Stimulated activated CD4-positive, alpha-beta T cell treated with anti-CD3 and anti-CD28 coated beads, Interleukin-1b, Interleukin-23, amount 100 ng/mL, for 4 hours (primary cell): ENCODE measurements around the gene RNLS.
"Not testable (repeated sequence)": the region's sequence is repeated elsewhere in the genome, so short reads cannot be mapped to it uniquely, and the experiment has no call there.

Experiments
- DNase-seq, 2 donors: peaks; one replicate each; pipeline ENCODE4 v3.0.0-alpha.2; 2020; ENCODE audit warnings: low read depth in 2 of 2

Gene RNLS

DNA sequence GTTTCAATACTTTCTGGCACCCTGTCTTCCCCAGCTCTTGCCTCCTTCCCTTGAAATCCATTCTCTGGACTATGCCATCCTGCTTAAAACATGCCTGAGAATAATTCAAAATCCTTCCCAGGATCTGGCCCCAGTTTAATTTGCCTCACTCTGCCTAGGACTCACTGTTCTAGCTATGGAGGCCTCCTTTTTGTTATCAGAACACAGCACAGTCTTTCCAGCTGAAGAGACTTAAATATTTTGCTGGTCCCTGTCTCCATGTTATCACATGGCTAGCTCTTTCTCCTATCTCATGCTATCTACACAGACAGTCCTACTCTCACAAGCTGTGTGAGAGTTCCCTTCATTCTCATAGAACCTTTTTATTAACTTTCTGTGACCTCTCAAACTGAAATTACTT lies 194.8 kb downstream of the RNLS start:
- no peak for DNase-seq

DNA sequence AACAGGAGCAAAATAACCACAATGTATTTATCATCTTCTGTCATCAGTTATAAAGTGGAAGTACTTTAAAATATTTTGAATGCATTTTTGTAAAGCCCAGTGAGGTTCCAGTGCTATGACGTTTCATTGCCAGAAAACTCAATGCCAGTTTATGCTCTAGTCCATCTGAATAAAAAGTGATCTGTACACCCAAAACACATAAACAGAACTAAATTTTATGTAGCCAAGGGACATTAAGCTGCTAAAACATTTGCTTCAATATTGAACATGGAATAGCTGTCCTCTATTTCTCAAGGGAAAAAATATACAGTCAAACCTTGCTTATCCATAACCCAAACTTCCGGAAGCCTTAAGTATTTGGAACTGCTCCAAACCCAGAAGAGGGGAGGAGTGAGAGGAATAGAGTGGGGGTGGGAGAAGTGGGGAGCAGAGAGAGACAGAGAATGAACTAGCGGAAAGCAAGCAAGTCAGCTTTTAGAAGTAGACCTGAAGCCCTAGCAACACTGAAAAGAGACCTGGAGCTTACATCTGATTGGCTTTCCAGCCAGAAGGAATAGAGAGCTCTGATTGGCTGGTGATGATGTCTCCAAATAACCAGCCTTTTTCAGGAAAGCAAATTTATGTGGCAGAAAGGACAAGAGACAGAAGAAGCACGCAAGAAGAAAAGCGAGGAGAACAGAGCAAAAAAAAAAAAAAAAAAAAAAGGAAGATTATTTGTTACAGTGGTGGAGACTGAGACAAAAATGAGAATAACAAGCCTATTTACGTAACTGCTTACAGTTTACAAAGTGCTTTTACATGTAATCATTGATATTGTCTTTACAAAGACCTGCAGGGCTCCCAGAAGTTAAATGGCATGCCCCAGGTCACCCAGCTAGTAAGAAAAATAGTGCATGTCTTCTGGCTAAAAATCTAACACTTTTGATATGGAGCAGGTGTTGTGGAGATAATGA lies 196.0 kb downstream of the RNLS start:
- no peak for DNase-seq

DNA sequence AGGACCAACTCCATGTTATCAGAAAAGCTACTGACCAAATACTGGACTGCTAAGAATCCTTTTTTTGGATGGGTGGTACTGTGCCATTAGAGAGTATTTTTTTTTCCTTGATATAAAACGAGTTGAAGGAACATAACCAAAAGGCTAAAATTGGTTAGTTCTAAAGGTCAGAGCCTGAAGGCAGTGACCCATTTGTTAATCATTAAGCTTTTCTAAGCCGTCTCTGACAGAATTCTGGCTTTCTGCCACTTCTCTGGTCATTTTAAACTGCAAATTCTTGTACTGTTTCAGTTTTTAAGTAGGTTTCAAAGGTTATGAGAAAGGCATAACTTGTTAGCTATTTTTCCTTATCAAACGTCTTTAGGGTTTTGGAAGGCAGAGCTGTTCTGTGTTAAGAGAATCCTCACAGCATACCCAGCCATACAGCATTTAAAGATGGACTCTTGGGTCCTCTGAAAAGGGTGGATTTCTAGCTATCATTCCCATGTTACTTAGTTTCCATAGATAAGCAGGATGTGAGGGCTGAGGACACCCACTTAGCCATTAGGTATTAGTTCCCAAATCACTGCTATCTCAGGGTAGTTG lies 196.8 kb downstream of the RNLS start:
- DNase-seq = no peak

DNA sequence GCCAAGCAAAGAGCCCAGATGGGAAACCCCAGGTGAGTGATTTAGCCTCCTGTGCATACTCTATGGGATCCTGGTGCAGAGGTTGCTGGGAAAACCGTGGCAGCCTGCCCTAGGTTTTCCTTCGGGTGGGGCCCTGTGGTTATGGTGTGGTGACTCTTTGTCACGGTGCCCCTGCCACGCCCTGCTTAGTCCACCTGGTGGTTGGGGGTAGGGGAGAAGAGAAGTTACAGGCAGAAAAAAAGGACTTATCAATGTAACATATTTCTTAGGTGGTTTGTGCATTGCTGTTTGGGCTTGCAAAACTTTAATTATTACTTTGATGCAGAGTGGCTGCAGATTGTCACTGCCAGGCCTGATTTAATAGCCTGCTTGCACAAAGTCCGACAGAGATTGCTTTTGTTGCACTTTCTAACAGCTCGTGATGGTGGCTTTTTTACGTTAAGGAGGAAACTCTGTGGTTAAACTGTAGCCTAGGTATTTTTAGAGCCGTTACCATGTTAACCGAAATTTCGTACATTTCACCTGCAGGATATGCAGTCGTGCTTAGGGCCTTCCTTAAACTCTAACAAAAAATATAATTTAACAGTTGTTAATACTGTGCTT lies 197.4 kb downstream of the RNLS start:
- DNase-seq = peak in 1 of 2 donors; percentile 4

DNA sequence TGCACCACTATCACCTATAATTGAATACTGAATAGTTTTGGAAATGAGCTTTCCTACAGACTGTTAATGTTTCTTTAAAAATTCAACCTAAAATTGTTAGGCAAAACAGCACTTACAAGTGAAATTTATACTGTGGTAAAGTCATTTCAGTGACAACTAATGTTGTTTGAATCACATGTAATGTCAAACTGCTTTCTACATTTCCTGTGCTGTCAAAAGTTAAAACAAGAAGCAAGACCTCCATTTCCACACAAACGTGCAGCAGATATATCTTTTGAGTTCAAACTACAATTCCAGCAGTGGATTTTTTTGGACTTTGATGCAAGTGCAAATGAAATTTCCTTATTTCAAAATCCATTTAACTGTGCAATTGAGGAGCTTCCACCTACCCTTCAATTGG lies 199.8 kb downstream of the RNLS start:
- DNase-seq = no peak

DNA sequence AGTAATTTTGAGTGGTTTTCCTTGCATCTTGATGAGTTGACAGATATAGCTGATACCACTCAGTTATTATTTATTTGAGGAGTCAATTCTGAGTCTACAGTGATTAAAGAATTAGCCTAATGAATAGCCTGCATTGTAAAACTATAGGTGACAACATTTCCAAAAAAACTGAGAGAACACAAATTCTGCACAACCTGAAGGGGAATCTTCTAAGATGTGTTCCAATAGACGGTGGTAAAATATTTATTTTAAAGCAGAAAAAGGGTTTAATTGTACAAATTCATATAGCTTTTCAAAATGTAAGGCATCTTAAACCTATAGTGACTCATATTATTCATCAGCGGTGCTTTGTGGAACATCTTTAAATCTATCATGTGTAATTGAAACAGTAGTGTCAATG lies 200.4 kb downstream of the RNLS start:
- DNase-seq = no peak

DNA sequence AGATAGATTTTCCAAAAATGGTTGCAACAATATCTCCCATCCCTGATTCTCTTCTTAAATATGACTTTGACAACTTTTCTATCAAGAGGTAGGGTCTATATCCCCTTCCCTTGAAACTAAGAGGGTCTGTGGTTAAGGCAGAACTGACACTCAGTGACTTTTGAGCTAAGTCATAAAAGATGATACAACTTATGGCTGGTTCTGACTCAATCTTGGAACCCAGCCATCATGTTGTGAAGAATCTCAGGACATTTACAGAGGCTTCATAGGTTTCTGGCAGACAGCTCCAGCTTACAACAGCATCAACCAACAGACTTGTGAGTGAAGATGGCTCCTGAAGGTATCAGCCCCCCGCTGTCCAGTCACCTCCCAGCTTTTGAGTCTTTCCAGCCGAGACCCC lies 203.5 kb downstream of the RNLS start:
- DNase-seq = no peak

DNA sequence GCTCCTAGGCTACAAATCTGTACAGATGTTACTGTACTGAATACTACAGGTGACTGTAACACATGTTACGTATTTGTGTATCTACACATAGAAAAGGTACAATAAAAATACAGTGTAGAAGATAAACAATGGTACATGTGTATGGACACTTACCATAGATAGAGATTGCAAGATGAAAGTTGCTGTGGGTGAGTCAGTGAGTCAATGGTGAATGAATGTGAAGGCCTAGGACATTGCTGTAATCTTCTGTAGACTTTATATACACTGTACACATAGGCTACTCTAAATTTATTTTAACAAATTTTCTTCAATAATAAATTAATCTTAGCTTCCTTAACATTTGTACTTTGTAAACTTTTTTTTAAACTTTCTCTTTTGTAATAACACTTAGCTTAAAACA lies 205.6 kb downstream of the RNLS start:
- no peak for DNase-seq

DNA sequence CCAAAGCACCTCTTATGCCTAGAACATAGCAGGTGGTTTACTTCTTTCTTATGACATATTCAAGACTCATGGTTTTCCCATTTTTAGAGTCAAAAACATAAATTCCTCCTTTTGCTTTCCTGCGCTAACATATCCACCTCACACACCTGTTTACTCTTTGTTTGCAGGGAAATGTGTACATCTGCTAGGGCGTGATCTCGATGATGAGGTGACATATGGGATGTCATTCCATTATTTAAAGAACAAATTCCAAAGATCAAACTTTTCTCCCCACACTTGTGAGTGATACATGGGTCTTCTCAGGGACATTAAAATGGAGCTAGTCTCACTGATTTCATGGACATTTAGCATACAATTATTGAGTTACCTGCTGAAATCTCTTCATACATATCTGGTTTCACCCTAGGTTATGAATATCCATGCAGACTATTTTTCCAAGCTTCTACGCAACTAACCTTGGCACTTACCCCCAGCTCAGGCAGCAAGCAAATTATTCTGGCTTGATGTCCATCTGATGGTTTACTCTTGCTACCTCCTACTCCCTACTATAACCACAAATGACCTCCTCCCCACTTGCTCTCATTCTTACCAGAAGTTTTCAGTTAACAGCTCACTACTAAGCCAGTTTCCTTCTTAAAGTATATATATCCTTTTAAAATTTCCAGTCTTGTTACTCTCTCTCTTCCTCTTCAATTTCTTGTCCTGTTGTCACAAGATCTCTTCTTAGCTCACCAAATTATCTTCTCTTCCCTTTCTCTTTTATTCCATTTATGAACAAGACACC lies 208.5 kb downstream of the RNLS start:
- DNase-seq = no peak

DNA sequence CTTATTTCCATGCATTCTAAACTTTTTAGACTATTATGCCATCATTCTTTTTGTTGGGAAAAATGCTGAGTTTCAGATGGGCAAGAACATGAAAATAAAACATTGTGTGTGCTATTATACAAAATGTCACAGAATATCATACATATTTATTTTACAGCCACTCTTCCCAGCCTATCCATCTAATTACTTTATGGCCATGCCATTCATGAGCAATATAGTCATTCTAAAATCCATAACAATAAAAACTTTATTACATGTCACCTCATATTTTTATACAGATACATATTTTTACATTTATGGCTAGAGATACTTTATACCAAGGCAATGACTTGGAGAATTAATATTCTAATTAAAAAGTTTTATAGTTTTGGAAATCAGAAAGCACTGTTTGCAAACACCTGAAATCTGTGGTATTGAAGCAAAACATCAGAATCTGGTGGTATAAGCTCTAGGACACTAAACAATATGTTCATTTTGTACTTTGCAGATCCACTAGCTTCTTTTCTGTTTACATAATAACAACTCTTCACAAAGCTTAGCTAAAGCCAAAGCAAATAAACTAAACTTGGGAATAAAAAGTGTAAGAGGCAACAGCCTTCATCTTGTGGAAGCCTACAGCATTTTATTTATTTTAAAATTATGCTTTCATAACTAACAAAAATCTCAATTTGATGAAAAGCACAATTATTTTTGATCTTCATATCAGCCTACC lies 210.1 kb downstream of the RNLS start:
- DNase-seq = no peak

DNA sequence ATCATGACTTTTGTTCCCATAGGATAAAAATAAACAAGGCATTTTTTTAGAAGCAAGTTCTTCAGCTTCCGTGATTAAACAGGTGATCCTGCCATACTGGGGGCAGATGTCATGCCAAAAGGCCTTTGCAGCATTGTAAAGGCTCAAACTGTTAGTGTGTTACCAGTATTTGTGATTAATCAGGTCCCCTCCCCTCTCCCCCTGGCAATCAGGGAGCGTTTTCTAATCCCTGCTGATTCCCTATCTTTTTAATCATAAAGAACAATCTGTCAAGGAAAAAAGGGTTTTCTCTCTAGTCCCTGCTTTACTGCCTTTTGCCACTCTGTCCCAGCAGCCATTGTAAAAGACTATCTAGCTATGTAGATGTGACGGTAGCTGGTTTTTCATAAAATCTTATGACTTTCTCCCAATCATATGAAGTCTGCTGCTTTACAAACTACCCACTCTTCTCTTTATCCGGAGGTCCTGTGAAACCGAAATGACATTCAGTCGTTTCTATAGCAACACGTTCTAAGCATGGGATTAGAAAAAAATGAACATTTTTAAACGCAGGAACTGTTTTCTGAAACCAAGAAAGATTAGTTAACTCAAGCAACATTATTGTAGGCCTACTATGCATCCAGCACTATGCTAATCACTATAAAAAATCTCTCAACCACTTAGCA lies 210.9 kb downstream of the RNLS start:
- no peak for DNase-seq

DNA sequence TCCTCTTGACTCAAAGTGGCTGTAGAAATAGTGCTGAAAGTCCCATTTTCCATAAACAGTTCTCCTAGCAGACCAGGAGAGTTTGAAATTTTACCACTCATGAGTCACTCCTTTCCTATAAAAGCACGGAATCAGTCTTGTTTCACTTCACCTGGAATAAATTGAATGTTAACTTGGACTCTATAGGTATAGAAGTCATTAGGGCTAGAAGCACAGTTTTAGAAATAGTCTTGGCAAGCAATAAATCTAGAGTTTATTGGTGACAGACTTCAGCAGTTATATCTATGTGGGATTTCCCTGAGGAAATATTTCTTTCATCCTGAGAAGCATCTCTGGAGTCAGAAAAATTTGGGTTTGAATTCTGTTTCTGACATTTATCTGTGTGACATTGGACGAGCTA lies 212.4 kb downstream of the RNLS start:
- DNase-seq = no peak

DNA sequence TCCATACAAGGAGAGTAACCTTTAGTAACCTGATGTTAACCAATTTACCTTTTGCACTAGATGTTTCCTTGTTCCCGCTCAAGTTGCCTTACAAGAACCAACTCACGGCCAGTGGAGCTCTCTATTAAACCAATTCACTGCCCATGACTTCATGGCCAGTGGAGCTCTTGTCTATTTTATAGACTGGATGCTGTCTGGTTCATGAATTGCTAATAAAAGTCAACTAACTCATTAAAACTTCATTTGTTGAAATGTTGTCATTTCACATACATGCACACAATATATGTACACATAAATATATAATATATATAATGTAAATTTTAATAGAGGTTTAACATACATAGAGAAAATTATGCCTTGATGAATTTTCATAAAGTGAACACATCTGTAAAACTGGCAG lies 216.3 kb downstream of the RNLS start:
- DNase-seq = no peak

DNA sequence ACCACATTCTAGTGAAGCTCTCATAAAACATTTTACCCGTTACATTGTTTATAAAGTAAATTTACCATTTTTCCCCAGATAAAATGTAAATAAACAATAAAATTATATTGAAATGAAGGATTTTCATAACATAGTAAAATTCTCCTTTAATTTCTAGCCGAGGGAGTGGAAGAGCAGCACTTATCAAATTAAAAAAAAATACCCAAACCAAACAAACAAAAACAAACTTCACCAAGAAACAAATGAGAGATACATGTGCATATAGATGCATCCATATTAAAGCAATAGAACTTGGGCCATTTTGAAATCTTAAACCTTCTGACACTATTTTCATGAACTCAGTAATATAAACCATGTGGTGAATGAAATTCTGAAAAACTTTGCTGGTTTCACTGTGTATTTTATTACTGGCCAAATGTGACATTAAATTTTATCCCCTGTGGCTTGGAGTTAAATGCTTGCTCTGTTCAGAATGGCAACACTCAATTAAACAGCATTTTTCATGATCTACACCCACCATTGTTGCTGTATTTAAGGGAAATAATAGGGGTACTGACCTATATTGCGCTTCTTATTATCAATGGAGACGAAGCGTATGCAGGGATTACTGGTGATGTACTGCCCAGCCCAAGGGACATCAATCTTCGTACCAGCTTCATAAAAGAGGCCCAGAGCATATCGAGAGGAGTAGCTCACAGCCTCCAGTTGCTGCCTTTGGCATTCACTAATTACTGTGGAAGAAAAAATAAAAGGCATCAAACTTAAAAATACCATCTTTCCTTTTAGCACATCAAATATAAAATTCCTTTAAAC lies 220.9 kb downstream of the RNLS start:
- DNase-seq = no peak

DNA sequence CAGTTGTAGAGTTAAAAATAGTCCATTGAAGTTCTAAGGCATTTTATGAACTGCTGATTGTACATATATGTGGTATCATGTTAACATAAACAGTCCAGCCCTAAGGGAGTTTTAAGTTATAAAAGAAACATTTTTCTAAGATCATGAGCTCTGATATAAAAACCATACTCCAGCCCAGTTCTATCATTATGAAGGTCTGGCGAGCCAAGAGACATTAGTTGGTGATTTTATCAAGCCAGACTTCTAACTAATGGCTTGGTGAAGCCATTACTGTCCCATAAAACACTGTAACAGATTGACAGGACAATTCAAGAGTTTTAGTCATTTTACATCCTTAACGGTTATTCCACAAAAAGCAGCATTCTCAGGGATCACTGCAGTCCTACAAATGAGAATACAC lies 221.6 kb downstream of the RNLS start:
- no peak for DNase-seq

DNA sequence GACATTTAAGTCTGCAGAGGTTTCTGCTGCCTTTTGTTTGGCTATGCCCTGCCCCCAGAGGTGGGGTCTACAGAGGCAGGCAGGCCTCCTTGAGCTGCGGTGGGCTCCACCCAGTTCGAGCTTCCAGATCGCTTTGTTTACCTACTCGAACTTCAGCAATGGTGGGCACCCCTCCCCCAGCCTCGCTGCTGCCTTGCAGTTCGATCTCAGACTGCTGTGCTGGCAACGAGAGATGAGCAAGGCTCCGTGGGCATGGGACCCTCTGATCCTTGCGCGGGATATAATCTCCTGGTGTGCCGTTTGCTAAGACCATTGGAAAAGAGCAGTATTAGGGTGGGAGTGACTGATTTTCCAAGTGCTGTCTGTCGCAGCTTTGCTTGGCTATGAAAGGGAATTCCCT lies 227.4 kb downstream of the RNLS start:
- not testable (repeated sequence) for DNase-seq

DNA sequence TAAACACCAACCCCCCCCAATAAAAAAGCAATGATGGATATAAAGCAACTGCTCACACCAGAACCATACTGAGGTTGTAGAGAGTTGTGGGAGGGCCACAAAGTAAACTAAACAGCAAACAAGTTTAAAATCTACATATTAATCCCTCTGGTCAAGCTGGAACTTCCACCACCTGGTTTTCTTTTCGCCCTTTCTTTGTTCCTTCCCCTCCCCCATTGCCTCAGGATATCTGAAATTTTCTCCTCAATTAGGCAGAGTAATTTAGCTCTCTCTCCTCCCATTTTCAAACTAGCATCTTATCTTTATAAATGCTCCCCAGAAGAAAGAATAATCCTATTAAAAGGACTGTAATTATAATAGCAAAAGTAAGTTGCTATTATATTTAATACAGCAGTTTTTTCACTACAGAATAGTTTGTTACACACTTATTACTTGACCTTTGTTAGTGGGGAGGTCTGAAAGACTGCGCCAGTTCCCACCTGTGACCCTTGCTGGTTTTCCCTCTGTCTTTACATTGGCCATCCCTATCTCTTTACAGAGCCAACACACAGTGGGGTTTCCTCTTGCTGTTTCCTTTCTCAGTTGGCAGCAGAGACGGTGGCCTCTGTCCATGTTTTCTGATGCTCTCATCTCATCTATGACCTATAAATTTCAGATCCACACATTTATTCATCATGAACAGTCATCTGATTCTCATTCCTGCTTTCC lies 235.4 kb downstream of the RNLS start:
- no peak for DNase-seq

DNA sequence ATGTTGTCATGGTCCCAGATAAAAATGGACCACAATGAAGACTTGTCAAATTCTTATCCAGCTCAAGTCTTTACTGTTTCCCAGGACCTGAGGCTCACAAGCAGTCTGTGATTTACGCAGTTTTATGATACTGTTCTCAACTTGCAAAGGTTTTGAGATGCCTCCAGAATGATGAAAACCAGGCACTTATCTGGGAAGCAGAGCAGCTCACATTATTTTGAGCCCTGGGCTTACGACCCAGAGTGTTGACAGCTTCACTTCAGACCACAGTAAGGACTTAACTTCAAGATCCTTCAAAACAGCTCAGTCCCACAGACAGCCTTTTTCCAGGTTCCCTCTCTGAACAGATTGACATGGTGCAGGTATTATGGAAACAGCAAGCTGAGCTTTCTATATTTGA lies 236.1 kb downstream of the RNLS start:
- DNase-seq = no peak

DNA sequence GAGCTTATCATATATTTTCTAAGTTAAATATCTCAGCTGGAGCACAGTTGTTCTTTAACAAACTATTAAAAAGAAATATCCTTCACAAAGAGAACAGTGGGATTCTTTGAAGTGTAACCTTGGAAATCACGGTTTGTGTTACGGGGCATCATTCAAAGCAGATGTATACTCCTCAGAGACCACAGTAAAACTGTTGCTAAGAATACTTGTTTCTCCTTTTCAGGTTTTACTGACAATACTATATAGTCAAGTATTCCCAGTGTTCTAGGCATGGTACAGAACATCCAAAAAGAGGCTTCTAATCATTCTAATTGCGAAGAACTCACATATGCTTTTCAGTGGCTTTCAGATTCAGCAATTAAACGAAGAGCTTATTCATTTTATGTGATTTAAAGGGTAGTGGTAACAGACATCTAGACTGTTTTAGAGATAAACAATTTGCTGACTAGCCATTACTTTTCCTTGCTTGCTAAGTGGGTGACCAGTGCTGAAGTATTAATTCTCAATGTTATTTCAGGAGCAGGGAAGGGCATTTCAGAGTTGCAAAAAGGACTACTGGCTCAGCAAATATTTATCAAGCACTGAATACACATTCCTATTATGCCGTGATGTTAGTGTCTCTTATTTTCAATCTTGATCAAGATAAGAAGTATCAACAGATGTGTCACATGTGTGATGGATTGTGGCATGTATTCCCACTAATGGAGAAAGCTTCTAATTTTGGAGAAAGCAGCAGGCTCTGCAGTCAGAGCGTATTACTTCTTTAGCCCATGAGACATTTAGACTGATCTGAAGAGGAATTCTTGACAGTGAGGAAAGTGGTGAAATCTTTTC lies 236.8 kb downstream of the RNLS start:
- DNase-seq = no peak
